SKM-1 (cell line): ENCODE data around the gene APH1A.
"Not testable (repeated sequence)": the region's sequence is repeated elsewhere in the genome, so short reads cannot be mapped to it uniquely, and the experiment has no call there.

ENCODE experiments used
- DNase-seq: peaks from one replicate; lab custom pipeline; 2025; ENCODE audit not compliant: unreplicated experiment; lab: John Stamatoyannopoulos, UW

Gene APH1A

GRCh38 chr1:150234309-150234565 is 34.6 kb downstream of the APH1A start:
- no peak for DNase-seq

- no peak for DNase-seq
These were observed 35.2 kb downstream of the APH1A start for GRCh38 chr1:150233359-150234308.

- DNase-seq = not testable (repeated sequence)
These were observed 35.9 kb downstream of the APH1A start for GRCh38 chr1:150232921-150233320.

- not testable (repeated sequence) for DNase-seq
These were observed 40.6 kb downstream of the APH1A start for GRCh38 chr1:150228246-150228645.

DNA sequence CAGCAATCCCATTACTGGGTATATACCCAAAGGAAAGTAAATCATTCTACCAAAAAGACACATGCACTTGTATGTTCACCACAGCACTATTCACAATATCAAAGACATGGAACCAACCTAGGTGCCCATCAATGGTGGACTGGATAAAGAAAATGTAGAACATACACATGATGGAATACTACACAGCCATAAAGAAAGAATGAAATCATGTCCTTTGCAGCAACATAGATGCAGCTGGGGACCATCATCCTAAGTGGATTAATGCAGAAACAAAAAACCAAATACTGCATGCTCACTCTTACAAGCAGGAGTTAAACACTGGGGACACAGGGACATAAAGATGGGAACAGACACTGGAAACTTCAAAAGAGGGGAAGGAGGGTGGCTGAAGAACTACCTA is 41.6 kb downstream of the APH1A start:
- no peak for DNase-seq

GRCh38 chr1:150226486-150226885 is 42.3 kb downstream of the APH1A start:
- no peak for DNase-seq

DNA sequence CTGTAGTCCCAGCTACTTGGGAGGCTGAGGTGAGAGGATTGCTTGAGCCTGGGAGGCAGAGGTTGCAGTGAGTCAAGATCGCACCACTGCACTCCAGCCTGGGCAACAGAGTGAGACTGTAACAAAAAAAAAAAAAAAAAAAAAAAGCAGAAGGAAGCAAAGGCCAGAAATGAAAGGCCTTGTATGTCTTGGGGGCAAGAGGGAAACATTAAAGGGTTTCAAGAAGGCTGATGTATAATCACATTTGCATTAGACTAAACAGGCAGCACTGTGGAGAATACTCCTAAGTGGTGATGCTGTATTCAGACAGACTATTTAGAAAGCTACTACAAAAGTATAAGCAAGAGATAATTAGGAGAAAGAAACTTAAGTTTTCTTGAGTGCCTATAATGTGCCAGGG is 43.3 kb downstream of the APH1A start:
- DNase-seq = no peak

DNA sequence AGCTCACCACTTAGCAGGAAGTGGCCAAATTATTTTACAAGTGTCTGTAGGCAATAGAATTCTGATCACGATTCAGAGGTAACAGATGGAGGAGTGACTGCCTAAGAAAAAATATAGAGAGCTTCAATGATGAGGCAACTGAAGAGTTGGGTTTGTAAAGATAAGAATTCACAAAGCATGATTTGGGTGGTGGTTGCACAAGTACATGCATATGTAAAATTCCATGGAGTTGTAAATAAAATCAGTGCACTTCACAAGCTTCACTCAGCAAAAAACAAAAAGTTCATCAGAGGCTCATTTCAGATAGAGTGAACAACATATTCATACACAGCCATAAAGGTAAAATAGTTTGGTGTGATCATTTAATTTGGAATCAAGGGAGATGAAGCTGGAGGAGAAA is 43.8 kb downstream of the APH1A start:
- DNase-seq = no peak

GRCh38 chr1:150221552-150221951 is 47.3 kb downstream of the APH1A start:
- no peak for DNase-seq

DNA sequence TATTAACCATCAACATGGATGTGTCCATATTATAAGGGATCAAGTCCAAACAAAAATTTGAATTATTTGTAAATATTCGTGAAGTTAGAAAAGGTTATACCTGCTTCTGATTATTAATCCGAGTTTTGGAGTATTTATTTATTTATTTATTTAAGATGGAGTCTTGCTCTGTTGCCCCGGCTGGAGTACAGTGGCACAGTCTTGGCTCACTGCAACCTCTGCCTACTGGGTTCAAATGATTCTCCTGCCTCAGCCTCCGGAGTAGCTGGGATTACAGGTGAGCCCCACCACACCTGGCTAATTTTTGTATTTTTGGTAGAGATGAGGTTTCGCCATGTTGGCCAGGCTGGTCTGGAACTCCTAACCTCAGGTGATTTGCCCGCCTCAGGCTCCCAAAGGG is 53.0 kb downstream of the APH1A start:
- not testable (repeated sequence) for DNase-seq
